Measurements from ENCODE around the gene DNAAF8.

DNAAF8 gene

GRCh38 chr16:4726616-4727015 is 7.7 kb upstream of the DNAAF8 start:
- no peak overlapping the region for H3K4me3 ChIP-seq (ENCODE audit: low read depth, low read length)
- no peak for DNase-seq (ENCODE audit: low read depth)
- no peak for TF ChIP-seq CTCF (conservative IDR thresholded peaks at IDR 0.05; ENCODE audit: low read depth, low read length)

- H3K4me3 ChIP-seq (ENCODE audit: low read depth, low read length): no peak overlapping the region
- no peak for TF ChIP-seq CTCF (conservative IDR thresholded peaks at IDR 0.05; ENCODE audit: low read depth, low read length)
- DNase-seq (ENCODE audit: low read depth): no peak
Measured at GRCh38 chr16:4728676-4729075, 5.7 kb upstream of the DNAAF8 start.

- TF ChIP-seq CTCF (conservative IDR thresholded peaks at IDR 0.05; ENCODE audit: low read depth, low read length): no peak
Measured at GRCh38 chr16:4729876-4730275, 4.5 kb upstream of the DNAAF8 start.

GRCh38 chr16:4733211-4733742 is 1.1 kb upstream of the DNAAF8 start:
- no peak for DNase-seq (ENCODE audit: low read depth)
- no peak for TF ChIP-seq CTCF (conservative IDR thresholded peaks at IDR 0.05; ENCODE audit: low read depth, low read length)
- H3K4me3 ChIP-seq (ENCODE audit: low read depth, low read length): peak overlapping the region; percentile 96

More at GRCh38 chr16:4729876-4730275, 4.5 kb upstream of the DNAAF8 start:
- H3K4me3 ChIP-seq (ENCODE audit: low read depth, low read length): no peak overlapping the region
- DNase-seq (ENCODE audit: low read depth): no peak

GRCh38 chr16:4733747-4734062 is 632 bp upstream of the DNAAF8 start:
- DNase-seq (ENCODE audit: low read depth): no peak
- peak overlapping the region; percentile 96 for H3K4me3 ChIP-seq (ENCODE audit: low read depth, low read length)
- no peak for TF ChIP-seq CTCF (conservative IDR thresholded peaks at IDR 0.05; ENCODE audit: low read depth, low read length)

GRCh38 chr16:4734730-4735535 is 596 bp downstream of the DNAAF8 start:
- peak overlapping the region; percentile 96 for H3K4me3 ChIP-seq (ENCODE audit: low read depth, low read length)
- DNase-seq (ENCODE audit: low read depth): peak; percentile 85
- no peak for TF ChIP-seq CTCF (conservative IDR thresholded peaks at IDR 0.05; ENCODE audit: low read depth, low read length)

GRCh38 chr16:4736546-4736945 is 2.2 kb downstream of the DNAAF8 start:
- no peak for DNase-seq (ENCODE audit: low read depth)
- no peak for TF ChIP-seq CTCF (conservative IDR thresholded peaks at IDR 0.05; ENCODE audit: low read depth, low read length)
- no peak overlapping the region for H3K4me3 ChIP-seq (ENCODE audit: low read depth, low read length)

Data from choroid plexus epithelial cell (primary cell).